ENCODE measurements around the gene ISL1.

DNA sequence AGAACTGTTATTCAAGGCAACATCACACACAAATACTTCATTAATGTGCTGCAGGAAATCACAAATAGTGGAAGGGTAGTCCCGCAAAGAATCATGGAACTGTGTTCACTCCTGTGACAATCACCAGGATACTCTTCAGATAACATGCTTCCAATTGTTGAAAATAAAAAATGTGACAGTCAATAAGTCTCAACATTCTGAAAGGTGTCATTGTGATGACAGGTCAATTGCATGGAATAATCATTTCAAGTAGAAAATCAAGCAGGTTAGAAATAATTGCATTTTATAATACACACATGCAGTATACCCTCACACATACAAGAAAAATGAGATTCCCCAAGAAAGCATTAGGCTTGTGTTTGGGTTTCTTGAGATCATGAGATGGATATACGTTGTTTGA is 46.4 kb upstream of the ISL1 start:
- TF ChIP-seq TAF1 (IDR thresholded peaks at IDR 0.05; ENCODE audit: borderline replicate concordance, insufficient read depth, low read length) (no peak), POLR2AphosphoS5 (IDR thresholded peaks at IDR 0.05; ENCODE audit: low read depth, low read length) (no peak), FOXP2 (optimal IDR thresholded peaks at IDR 0.05; ENCODE audit: borderline replicate concordance, extremely low read depth, extremely low read length, insufficient read depth) (no peak), SIN3A (IDR thresholded peaks at IDR 0.05; ENCODE audit: borderline replicate concordance, insufficient read depth, low read length) (no peak)
- TF ChIP-seq, protein P1, sequence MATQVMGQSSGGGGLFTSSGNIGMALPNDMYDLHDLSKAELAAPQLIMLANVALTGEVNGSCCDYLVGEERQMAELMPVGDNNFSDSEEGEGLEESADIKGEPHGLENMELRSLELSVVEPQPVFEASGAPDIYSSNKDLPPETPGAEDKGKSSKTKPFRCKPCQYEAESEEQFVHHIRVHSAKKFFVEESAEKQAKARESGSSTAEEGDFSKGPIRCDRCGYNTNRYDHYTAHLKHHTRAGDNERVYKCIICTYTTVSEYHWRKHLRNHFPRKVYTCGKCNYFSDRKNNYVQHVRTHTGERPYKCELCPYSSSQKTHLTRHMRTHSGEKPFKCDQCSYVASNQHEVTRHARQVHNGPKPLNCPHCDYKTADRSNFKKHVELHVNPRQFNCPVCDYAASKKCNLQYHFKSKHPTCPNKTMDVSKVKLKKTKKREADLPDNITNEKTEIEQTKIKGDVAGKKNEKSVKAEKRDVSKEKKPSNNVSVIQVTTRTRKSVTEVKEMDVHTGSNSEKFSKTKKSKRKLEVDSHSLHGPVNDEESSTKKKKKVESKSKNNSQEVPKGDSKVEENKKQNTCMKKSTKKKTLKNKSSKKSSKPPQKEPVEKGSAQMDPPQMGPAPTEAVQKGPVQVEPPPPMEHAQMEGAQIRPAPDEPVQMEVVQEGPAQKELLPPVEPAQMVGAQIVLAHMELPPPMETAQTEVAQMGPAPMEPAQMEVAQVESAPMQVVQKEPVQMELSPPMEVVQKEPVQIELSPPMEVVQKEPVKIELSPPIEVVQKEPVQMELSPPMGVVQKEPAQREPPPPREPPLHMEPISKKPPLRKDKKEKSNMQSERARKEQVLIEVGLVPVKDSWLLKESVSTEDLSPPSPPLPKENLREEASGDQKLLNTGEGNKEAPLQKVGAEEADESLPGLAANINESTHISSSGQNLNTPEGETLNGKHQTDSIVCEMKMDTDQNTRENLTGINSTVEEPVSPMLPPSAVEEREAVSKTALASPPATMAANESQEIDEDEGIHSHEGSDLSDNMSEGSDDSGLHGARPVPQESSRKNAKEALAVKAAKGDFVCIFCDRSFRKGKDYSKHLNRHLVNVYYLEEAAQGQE (IDR thresholded peaks at IDR 0.05; ENCODE audit: insufficient read depth in 1 of 2, low read depth in 2 of 2, low read length in 2 of 2), result no peak
